Small intestine (tissue), 7 donors: Measurements from ENCODE around the gene KRTAP5-11. TPM values are rescaled to one million over a fixed set of nuclear protein-coding genes. Genes with fewer than 3 reads are reported as not detected.
"Not testable (repeated sequence)": the region's sequence is repeated elsewhere in the genome, so short reads cannot be mapped to it uniquely, and the experiment has no call there.

Source experiments
- DNase-seq, 2 donors: peaks; one replicate each; pipeline versions ENCODE4 v3.0.0 to v3.0.0-alpha.2; 2013
- FAIRE-seq: peaks from 2 replicates; lab custom pipeline; 2012; peaks lifted over from hg19 to GRCh38; lab: Jason Lieb, UNC
- H3K27ac ChIP-seq, 3 donors: one replicate each; pipeline ENCODE4 v1.5.1; 2013; ENCODE audit warnings: low read length in 2 of 3, mild to moderate bottlenecking in 2 of 3, control low read depth in 1 of 3, inconsistent platforms in 1 of 3, low read depth in 1 of 3, moderate library complexity in 1 of 3
- H3K27me3 ChIP-seq, 3 donors: one replicate each; pipeline ENCODE4 v1.6.1; 2013; ENCODE audit warnings: low read length in 3 of 3, inconsistent platforms in 1 of 3; ENCODE audit not compliant: control insufficient read depth in 3 of 3, insufficient read depth in 3 of 3
- H3K36me3 ChIP-seq, 3 donors: one replicate each; pipeline ENCODE4 v1.6.1; 2013; ENCODE audit warnings: low read length in 3 of 3, inconsistent platforms in 1 of 3, low read depth in 1 of 3, mild to moderate bottlenecking in 1 of 3, moderate library complexity in 1 of 3; ENCODE audit not compliant: control insufficient read depth in 3 of 3, insufficient read depth in 2 of 3
- H3K4me1 ChIP-seq, 3 donors: one replicate each; pipeline ENCODE4 v1.6.1; 2013; ENCODE audit warnings: low read length in 2 of 3, inconsistent platforms in 1 of 3, low read depth in 1 of 3, mild to moderate bottlenecking in 1 of 3, moderate library complexity in 1 of 3; ENCODE audit not compliant: control insufficient read depth in 3 of 3, insufficient read depth in 2 of 3
- H3K4me3 ChIP-seq, 3 donors: one replicate each; pipeline ENCODE4 v1.5.1; 2013; ENCODE audit warnings: low read length in 3 of 3, control low read depth in 1 of 3, inconsistent platforms in 1 of 3, low read depth in 1 of 3, mild to moderate bottlenecking in 1 of 3, moderate library complexity in 1 of 3
- H3K9me3 ChIP-seq, 2 donors: one replicate each; pipeline ENCODE4 v1.6.1; 2013; ENCODE audit warnings: low read depth in 1 of 2, low read length in 1 of 2; ENCODE audit not compliant: control insufficient read depth in 2 of 2, insufficient read depth in 1 of 2
- WGBS, 3 donors: extraction: QIAGEN DNeasy Blood & Tissue Kit; methylation state at CpG; one replicate each; pipeline ENCODE4 v1.1.7; 2013; 5-methylcytosine and 5-hydroxymethylcytosine counted together
- polyA plus RNA-seq, 4 donors: library from polyadenylated mRNA; stranded (reverse) in 3 of 4; unstranded in 1 of 4; fragments of 200-250 nt in 3 of 4; fragments of 120-200 nt in 1 of 4; gene quantifications; one replicate each; pipeline versions ENCODE4 v1.2.1 to v1.2.3, GENCODE V29; 2013
- donor health status: healthy with polysubstance abuse.
- donor health status: control.
- donor health status: control.
- donor health status: Bipolar disorder and iron deficiency.
- donor health status: healthy.

The KRTAP5-11 gene
- polyA plus RNA-seq, 4 donors, result 0.07 TPM; not detected in 3

DNA sequence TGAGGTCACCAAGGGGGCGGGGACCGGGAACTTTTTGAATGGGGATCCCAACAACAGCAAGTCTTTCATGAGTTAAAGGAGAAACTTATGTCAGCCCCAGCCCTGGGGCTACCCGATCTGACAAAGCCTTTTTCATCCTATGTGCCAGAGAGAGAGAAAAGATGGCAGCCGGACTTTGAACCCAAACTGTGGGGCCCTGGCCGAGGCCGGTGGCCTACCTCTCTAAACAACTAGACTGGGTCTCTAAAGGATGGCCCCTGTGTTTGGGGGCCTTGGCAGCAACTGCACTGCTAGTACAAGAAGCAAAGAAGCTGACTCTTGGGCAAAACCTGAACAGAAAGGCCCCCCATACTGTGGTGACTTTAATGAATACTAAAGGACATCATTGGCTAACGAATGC, 31.3 kb upstream of the KRTAP5-11 start:
- H3K36me3 ChIP-seq, H3K9me3 ChIP-seq, H3K4me3 ChIP-seq, H3K27ac ChIP-seq, H3K4me1 ChIP-seq, H3K27me3 ChIP-seq, FAIRE-seq: not testable (repeated sequence)
- 47 to 60% (median 49%) methylated on average over 7 of the region's 7 CpGs for WGBS, 3 donors
- peak in 1 of 2 donors; percentile 4 for DNase-seq

DNA sequence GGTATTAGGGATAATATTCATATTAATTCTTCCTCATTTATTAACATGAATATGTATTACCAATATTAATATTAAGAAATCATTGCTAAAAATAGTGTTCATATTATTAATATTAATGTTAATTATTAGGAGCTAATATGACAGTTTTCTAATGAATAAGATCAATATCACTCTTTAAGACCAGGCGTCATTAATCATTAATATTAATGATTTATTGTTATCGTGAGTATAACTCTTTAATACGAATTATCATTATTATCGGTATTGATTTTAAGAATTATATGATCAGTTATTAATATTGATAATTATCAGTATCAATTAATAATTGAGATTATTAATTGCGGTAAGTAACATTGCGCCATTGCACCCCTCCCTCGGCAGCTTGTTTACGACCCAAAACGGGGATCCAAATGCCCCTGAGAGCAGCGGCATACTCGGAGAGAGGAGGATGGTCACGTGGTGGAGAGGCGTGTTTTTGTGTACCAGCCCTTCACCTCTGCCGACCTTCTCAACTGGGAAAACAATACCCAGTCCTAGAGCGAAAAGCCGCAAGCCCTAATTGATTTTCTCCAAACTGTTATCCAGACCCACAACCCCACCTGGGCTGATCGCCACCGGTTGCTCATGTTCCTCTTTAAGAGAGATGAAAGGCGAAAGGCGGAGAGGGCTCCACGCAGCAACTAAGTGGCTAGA, 28.7 kb upstream of the KRTAP5-11 start:
- not testable (repeated sequence) for FAIRE-seq, H3K36me3 ChIP-seq, DNase-seq, H3K9me3 ChIP-seq, H3K4me1 ChIP-seq, H3K4me3 ChIP-seq, H3K27ac ChIP-seq
- peaks cover 0 to 11% (median 2%) of the 10 kb centered on the region in 3 donors for H3K27me3 ChIP-seq
- 63 to 77% (median 73%) methylated on average over 21 of the region's 21 CpGs for WGBS, 3 donors

DNA sequence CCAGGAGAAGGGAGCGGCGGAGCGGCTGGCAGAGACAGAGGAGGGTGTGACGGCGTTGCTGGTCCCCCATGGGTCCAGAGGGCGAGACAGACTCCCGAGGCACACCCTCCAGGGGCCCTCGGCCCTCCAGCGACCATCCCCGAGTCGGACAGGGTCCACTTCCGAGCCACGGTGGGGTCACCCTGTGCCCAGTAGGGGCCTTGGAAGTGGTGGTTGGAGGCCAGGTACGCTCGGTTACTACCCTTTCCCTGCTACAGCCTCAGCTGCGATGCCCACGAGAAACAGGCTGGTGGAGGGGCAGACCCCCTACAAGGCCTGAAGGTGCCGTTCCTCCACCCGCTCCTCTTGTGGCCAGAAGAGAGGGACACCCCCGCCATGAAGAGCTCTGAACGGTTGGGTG, 25.6 kb upstream of the KRTAP5-11 start:
- peak overlapping the region in 1 of 3 donors; percentile 7 for H3K4me3 ChIP-seq
- FAIRE-seq, result not testable (repeated sequence)
- WGBS, 3 donors, result 9 to 29% (median 14%) methylated on average over 8 to 16 of the region's 21 CpGs

DNA sequence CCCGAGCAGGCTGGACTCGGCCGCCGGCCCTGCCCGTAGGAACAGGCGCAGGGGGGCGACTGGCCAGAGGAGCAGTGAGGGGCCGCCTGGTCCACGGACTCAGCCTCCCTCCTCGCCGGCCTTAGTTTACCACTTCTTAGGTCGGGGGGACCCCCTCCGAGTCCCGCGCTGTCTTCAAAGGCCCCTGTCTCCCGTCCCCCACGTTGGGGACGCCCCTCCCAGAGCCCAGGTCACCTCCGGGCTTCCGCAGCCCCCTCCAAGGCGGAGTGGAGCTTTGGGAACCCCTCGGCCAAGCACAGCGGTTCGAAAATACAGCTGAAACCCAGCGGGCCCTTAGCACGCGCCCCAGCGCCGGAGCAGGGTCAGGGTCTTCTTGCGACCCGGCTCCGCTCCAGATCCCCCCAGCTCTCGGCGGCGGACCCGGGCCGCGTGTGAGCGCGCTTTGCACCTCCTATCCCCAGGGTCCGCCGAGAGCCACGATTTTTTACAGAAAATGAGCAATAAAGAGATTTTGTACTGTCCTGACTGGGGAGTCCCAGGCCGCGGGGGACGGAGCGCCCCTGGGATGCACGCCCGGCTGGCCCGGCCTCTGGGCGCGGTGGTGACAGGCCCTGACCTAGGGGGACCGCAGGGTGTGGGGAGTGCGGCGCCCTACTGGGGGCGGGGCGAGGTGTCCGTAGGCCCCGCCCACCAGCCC, 25.0 kb upstream of the KRTAP5-11 start:
- not testable (repeated sequence) for FAIRE-seq

More for the DNA sequence above, 25.6 kb upstream of the KRTAP5-11 start:
- not testable (repeated sequence) for H3K9me3 ChIP-seq, H3K27me3 ChIP-seq, H3K4me1 ChIP-seq, H3K36me3 ChIP-seq, H3K27ac ChIP-seq
- peak in 1 of 2 donors; percentile 43 for DNase-seq

DNA sequence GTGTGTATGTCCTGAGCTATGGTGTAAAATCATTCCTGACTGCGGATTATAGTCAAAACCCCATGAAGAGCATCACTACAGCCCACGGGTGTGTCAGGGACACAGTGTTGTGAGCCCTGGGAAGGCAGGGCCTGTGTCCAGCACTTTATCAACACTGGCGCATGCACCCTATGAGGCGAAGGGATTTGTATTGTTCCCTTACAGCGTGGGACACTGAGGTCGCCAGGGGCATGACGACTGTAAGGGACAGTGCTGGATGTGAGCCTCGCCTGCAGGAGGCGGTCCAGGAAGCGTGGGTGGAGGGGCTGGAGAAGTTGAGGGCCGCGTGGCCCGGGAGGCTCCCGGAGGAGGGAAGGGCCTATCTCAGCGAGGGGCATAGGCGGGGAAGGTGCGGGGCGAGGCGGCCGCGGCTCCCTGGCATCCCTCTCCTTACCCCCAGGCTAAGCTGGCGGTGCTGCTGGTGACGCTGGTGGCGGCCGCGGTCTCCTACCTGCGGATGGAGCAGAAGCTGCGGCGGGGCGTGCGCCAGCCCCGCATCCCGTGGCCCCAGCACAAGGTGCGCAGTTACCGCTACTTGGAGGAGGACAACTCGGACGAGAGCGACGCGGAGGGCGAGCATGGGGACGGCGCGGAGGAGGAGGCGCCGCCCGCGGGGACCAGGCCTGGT, 24.3 kb upstream of the KRTAP5-11 start:
- not testable (repeated sequence) for H3K36me3 ChIP-seq, H3K9me3 ChIP-seq, H3K4me1 ChIP-seq, FAIRE-seq, H3K27ac ChIP-seq, H3K27me3 ChIP-seq
- DNase-seq, result peak in 1 of 2 donors; percentile 8
- 11 to 27% (median 11%) methylated on average over 23 to 46 of the region's 48 CpGs for WGBS, 3 donors
- H3K4me3 ChIP-seq, result peak overlapping the region in 1 of 3 donors; percentile 33

More for the DNA sequence above, 25.0 kb upstream of the KRTAP5-11 start:
- peak in 1 of 2 donors; percentile 25 for DNase-seq
- H3K36me3 ChIP-seq, H3K9me3 ChIP-seq, H3K27ac ChIP-seq, H3K27me3 ChIP-seq, H3K4me1 ChIP-seq: not testable (repeated sequence)
- WGBS, 3 donors, result 3 to 5% (median 4%) methylated on average over 36 to 52 of the region's 59 CpGs
- peak overlapping the region in 2 of 3 donors; percentile 29 to 33 for H3K4me3 ChIP-seq

DNA sequence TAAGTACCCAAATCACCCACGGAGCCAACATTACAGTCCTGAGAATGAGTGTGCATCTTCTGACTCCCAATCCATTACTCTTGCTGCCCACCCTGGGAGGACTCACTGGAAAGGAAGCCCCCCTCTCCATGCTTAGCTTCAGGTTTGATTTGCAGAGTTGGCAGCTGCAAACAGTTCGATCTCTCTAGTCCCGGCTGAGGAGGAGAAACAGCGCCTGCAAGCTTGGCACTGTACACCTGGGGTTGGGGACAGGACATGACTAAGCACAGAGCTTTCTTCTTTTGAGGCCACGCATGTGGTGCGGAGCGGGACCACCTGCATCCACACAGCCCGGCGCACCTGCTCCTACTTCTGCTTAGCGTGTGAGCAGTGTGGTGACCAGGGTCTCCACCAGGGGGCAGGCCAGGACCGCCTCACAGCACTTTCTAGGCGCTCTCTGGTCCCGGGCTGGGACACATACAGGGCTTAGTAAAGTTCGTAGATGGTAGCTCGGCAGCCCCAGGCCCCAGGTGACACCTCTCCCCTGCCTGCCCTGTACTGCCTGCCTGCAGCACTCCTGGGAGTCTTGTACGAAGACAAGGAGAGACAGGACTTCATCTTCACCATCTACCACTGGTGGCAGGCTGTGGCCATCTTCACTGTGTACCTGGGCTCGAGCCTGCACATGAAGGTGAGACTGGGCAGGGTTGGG, 22.3 kb upstream of the KRTAP5-11 start:
- H3K36me3 ChIP-seq, H3K4me3 ChIP-seq, H3K27me3 ChIP-seq, H3K9me3 ChIP-seq, FAIRE-seq, H3K4me1 ChIP-seq, H3K27ac ChIP-seq: not testable (repeated sequence)
- peak in 1 of 2 donors; percentile 13 for DNase-seq
- 11 to 18% (median 13%) methylated on average over 12 to 15 of the region's 17 CpGs for WGBS, 3 donors

DNA sequence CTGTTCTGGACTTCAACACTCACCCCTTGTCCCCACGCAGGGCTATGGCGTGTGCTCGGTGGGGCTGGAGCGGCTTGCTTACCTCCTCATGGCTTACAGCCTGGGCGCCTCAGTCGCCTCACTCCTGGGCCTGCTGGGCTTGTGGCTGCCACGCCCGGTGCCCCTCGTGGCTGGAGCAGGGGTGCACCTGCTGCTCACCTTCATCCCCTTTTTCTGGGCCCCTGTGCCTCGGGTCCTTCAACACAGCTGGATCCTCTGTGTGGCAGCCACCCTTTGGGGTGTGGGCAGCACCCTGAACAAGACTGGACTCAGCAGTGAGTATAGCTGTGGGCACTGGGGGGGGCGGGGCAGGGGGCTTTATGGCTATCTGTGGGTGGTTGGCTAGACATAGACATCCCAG, 20.5 kb upstream of the KRTAP5-11 start:
- not testable (repeated sequence) for H3K4me3 ChIP-seq, DNase-seq, H3K9me3 ChIP-seq, H3K27ac ChIP-seq, H3K27me3 ChIP-seq, FAIRE-seq, H3K4me1 ChIP-seq, H3K36me3 ChIP-seq
- WGBS, 3 donors, result 67 to 76% (median 73%) methylated on average over 10 to 11 of the region's 11 CpGs

DNA sequence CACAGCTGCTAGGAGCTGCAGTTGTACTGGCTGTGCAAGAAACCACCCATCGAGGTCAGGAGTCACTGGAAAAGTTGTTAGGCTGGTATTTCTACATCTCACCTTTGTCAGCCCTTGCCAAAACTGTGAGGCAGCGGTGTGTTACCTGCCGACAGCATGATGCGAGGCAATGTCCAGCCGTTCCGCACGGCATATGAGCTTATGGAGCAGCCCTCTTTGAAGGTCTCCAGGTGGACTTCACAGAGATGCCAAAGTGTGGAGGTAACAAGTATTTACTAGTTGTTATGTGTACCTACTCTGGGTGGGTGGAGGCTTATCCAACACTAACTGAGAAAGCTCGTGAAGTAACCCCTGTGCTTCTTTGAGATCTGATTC, 6.9 kb upstream of the KRTAP5-11 start:
- not testable (repeated sequence) for DNase-seq, H3K9me3 ChIP-seq, FAIRE-seq, H3K36me3 ChIP-seq, H3K4me3 ChIP-seq, H3K27ac ChIP-seq, H3K27me3 ChIP-seq
- peaks cover 0 to 17% (median 0%) of the 10 kb centered on the region in 3 donors for H3K4me1 ChIP-seq
- 16 to 63% (median 51%) methylated on average over 7 to 8 of the region's 8 CpGs for whole genome bisulfite sequencing, 3 donors
